Brain microvascular endothelial cell (primary cell): ENCODE results near the gene KCNA4.

Experiments
- DNase-seq: peaks from one replicate; pipeline ENCODE4 v3.0.0-alpha.2; 2020
- H3K27ac ChIP-seq: fragments of 250-450 bp; sonication (Bioruptor Pico); 2 replicates; pipeline ENCODE4 v1.5.1; 2020; ENCODE audit warnings: mild to moderate bottlenecking, moderate library complexity
- H3K27me3 ChIP-seq: fragments of 250-450 bp; sonication (Bioruptor Pico); replicated peaks from 2 replicates; pipeline ENCODE4 v1.5.1; 2020; ENCODE audit warnings: mild to moderate bottlenecking
- H3K36me3 ChIP-seq: fragments of 250-450 bp; sonication (Bioruptor Pico); replicated peaks from 2 replicates; pipeline ENCODE4 v1.5.1; 2020; ENCODE audit warnings: mild to moderate bottlenecking
- H3K4me3 ChIP-seq: 2 replicates; pipeline ENCODE4 v1.5.1; 2011; ENCODE audit warnings: low read depth, mild to moderate bottlenecking, control low read depth, low read length, moderate library complexity
- CTCF ChIP-seq: IDR thresholded peaks from 2 replicates; pipeline ENCODE4 v1.5.1; 2011; ENCODE audit warnings: low read depth, mild to moderate bottlenecking, moderate library complexity, low read length, control low read depth, inconsistent platforms; ENCODE audit errors: missing control alignments
- in situ Hi-C: cut with HindIII; loops from 2 replicates; pipeline ENCODE4 v1.10.0; 2017; ENCODE audit warnings: low sequenced_read_pairs, low pct_ligation_motif_present

Gene KCNA4

DNA sequence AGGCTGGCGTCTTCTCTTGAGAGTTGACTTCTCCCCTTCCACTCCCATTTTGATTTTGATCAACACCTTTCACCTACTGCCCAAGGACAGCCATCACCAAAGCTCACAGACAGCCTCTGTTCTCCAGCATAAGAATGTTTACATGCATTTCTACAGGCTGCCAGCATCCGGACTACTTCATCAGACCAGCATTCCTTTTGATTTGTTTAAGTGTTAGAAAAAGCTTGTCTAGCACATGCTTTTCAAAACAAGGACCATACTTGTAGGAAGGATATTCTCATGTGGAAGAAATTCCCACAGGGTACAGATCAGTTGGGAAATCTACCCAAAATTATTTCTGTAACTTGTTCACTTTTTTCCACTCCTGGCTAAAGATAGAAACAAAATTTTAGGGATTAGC, 6.2 kb upstream of the KCNA4 start:
- no peak for DNase-seq
- Histone ChIP-seq H3K36me3 (no peaks in the 10 kb centered on the region), H3K4me3 (no peak overlapping the region), H3K27ac (no peak overlapping the region), H3K27me3 (no peaks in the 10 kb centered on the region)
- in situ Hi-C loops = no loop called here
- TF ChIP-seq CTCF = no peak

DNA sequence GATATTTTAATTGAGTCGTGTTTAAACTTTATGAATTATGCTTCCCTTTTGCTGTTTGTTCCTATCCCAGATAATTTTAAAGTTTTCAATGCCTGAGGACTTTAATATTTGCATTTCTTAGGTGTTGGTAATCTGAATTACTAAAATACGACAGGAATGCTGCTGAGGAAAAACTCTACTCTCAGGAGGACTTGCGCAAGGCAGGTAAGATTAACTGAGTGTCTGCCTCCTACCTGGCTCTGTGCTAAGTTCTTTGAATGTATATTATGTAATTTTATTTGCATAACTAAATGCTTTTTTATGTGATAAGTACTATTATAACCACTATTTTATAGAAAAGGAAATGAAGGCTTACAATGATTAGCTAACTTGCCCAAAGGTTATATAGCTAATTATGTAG, 2.7 kb upstream of the KCNA4 start:
- Histone ChIP-seq H3K36me3 (no peaks in the 10 kb centered on the region), H3K4me3 (no peak overlapping the region), H3K27ac (no peak overlapping the region), H3K27me3 (peaks cover 20% of the 10 kb centered on the region)
- in situ Hi-C loops = no loop called here
- no peak for TF ChIP-seq CTCF
- DNase-seq = no peak

DNA sequence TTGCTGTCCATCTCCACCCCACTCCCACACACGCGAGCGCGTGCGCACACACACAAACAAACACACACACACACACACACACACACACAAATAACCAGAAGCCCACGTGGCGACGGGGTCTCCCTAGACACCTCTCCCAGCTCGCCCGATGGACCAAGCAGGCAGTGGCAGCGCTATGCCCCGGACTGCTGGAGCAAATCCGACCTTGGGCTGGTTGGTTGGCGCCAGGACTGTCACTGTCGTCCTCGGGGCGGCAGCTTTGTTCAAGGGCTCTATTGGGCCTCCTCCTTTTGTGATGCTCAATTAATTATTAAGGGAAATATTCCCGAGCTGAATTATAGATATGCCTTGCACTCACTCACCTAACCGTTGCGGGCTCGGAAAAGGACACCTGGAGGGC, 1.7 kb upstream of the KCNA4 start:
- H3K36me3 ChIP-seq = no peaks in the 10 kb centered on the region
- DNase-seq = no peak
- no peak for TF ChIP-seq CTCF
- no peak overlapping the region for H3K27ac ChIP-seq
- in situ Hi-C loops = no loop called here
- H3K27me3 ChIP-seq = peaks cover 20% of the 10 kb centered on the region
- no peak overlapping the region for H3K4me3 ChIP-seq

DNA sequence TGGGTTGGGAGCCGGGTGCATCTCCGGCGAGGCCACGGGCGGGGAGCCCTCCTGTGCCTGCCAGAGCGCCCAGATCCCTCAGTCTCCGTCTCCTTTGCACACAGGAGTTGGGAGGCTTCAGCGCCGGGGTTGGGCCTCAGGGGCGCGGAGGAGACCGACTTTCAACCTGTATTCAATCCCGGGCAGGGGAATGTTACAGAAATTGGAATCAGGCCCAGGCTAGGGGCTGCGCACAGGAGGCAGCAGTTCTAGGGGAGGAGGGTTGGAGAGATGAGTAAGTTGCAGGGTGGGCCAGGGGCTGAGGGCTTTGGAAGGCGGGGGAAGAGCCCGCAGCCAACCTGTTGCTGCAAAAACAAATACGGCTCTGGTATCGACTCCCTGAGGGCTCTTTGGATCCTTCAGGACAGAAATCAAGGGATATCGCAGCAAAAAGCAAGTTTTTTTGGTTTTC, 640 bp upstream of the KCNA4 start:
- DNase-seq = no peak
- in situ Hi-C loops = no loop called here
- peaks cover 20% of the 10 kb centered on the region for H3K27me3 ChIP-seq
- H3K27ac ChIP-seq = no peak overlapping the region
- no peak for TF ChIP-seq CTCF
- no peaks in the 10 kb centered on the region for H3K36me3 ChIP-seq
- no peak overlapping the region for H3K4me3 ChIP-seq

DNA sequence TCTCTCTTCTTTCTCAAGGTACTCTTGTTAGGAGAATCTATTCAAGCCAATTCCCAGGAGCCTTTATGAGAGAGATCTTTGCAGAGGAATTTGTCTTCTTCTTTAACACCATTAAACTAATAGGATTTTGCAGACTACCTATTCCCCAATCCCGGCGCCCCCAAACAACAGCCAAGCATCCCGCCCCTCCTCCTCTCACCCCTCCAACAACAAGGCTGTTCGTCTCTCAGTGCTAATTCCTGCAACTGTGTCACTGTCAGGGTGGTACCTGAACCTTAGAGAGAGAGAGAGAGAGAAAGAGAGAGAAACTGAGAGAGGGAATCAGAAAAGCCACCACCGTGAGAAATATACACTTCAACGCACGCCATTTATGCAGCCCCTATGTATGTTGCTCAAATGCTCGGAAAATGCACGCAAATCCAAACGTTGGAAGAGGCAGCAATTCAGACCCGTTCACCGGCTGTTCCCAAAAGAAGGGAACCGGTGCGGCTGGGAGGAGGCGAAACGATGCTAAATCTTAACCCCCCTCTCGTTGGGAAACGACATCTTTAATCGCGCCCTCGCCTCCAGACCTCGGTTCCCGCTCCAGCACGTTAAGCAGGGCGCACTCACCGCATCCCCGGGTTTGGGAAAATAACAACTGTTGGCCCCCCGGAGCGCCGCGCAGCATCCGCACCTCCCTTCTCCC, 961 bp downstream of the KCNA4 start:
- Histone ChIP-seq H3K27ac (no peak overlapping the region), H3K27me3 (peaks cover 20% of the 10 kb centered on the region), H3K4me3 (no peak overlapping the region), H3K36me3 (no peaks in the 10 kb centered on the region)
- TF ChIP-seq CTCF = no peak
- no peak for DNase-seq
- in situ Hi-C loops = no loop called here

GRCh38 chr11:30012346-30012745, 4.5 kb downstream of the KCNA4 start:
- in situ Hi-C loops = no loop called here
- Histone ChIP-seq H3K36me3 (no peaks in the 10 kb centered on the region), H3K27me3 (peaks cover 17% of the 10 kb centered on the region), H3K27ac (no peak overlapping the region), H3K4me3 (no peak overlapping the region)
- no peak for DNase-seq
- TF ChIP-seq CTCF = no peak
